T-helper 1 cell treated with Interleukin-12 subunit alpha and Interleukin-12 subunit beta and Interleukin-4 antibody, amounts not matched to agents 30 ng/mL and 1 ng/mL, for 36 hours (primary cell): ENCODE measurements around the gene EBF4. TPM values are rescaled to one million over a fixed set of nuclear protein-coding genes. Genes with fewer than 3 reads are reported as not detected.
"Not testable (repeated sequence)": the region's sequence is repeated elsewhere in the genome, so short reads cannot be mapped to it uniquely, and the experiment has no call there.

ENCODE experiments used
- intact Hi-C: fragments of 100-400 bp; cut with micrococcal nuclease; formaldehyde crosslinking; loops from one replicate; pipeline ENCODE4 v1.15.1; 2024
- total RNA-seq: library from RNA; stranded (reverse); gene quantifications from 2 replicates; pipeline ENCODE4 v1.2.3, GENCODE V29; 2022

EBF4 gene
- total RNA-seq, 1 donor from 2014 or later = 32.4 TPM

GRCh38 chr20:2671977-2672376, 20.6 kb upstream of the EBF4 start:
- intact Hi-C loops = no loop called here

- intact Hi-C loops = no loop called here
Measured at GRCh38 chr20:2672446-2672845, 20.1 kb upstream of the EBF4 start.

GRCh38 chr20:2673453-2673852, 19.1 kb upstream of the EBF4 start:
- intact Hi-C loops = no loop called here

GRCh38 chr20:2680046-2680445, 12.5 kb upstream of the EBF4 start:
- intact Hi-C loops = no loop called here

- intact Hi-C loops = not testable (repeated sequence)
Measured at GRCh38 chr20:2682040-2682439, 10.5 kb upstream of the EBF4 start.

- intact Hi-C loops = loop anchor here (5.0 kb wide), 1 partner anchor 297 kb away; no protein-coding TSS in a partner anchor
Measured at GRCh38 chr20:2684817-2685216, 7.8 kb upstream of the EBF4 start.

GRCh38 chr20:2687514-2687913, 5.1 kb upstream of the EBF4 start:
- intact Hi-C loops = loop anchor here (5.0 kb wide), 1 partner anchor 295 kb away; no protein-coding TSS in a partner anchor

GRCh38 chr20:2688041-2688591, 4.5 kb upstream of the EBF4 start:
- intact Hi-C loops = loop anchor here (1.0 to 5.0 kb wide), 9 partner anchors 24 to 357 kb away; partner anchors contain the start of genes IDH3B and PTPRA

GRCh38 chr20:2690213-2690612, 2.4 kb upstream of the EBF4 start:
- intact Hi-C loops = no loop called here

- intact Hi-C loops = no loop called here
Measured at GRCh38 chr20:2690718-2691117, 1.9 kb upstream of the EBF4 start.

- intact Hi-C loops = no loop called here
Measured at GRCh38 chr20:2691127-2691526, 1.5 kb upstream of the EBF4 start.

GRCh38 chr20:2691663-2692035, 931 bp upstream of the EBF4 start:
- intact Hi-C loops = no loop called here

- intact Hi-C loops = loop anchor here (1.0 kb wide), 1 partner anchor 50 kb away; no protein-coding TSS in a partner anchor
Measured at GRCh38 chr20:2692886-2693285, 306 bp downstream of the EBF4 start.

- intact Hi-C loops = loop anchor here (1.0 kb wide), 1 partner anchor 50 kb away; no protein-coding TSS in a partner anchor
Measured at GRCh38 chr20:2693286-2694007, 867 bp downstream of the EBF4 start.

- intact Hi-C loops = no loop called here
Measured at GRCh38 chr20:2694008-2694471, 1.5 kb downstream of the EBF4 start.

- intact Hi-C loops = no loop called here
Measured at GRCh38 chr20:2694519-2694918, 1.9 kb downstream of the EBF4 start.

GRCh38 chr20:2695206-2695983, 2.8 kb downstream of the EBF4 start:
- intact Hi-C loops = loop anchor here (1.0 kb wide), 1 partner anchor 11 kb away; no protein-coding TSS in a partner anchor

GRCh38 chr20:2695984-2696525, 3.5 kb downstream of the EBF4 start:
- intact Hi-C loops = loop anchor here (1.0 kb wide), 1 partner anchor 10 kb away; no protein-coding TSS in a partner anchor

GRCh38 chr20:2696646-2697045, 4.1 kb downstream of the EBF4 start:
- intact Hi-C loops = no loop called here

GRCh38 chr20:2697768-2698167, 5.2 kb downstream of the EBF4 start:
- intact Hi-C loops = no loop called here

GRCh38 chr20:2698186-2698817, 5.7 kb downstream of the EBF4 start:
- intact Hi-C loops = no loop called here
